Mucosa of stomach (tissue), 1 donor: Measurements from ENCODE around the gene CLCN7.
"Not testable (repeated sequence)": the region's sequence is repeated elsewhere in the genome, so short reads cannot be mapped to it uniquely, and the experiment has no call there.

Experiments
- H3K27me3 ChIP-seq: one replicate; pipeline ENCODE4 v1.7.0; 2013; ENCODE audit warnings: mild to moderate bottlenecking, low read length; ENCODE audit not compliant: control insufficient read depth, insufficient read depth
- H3K36me3 ChIP-seq: one replicate; pipeline ENCODE4 v1.7.0; 2013; ENCODE audit warnings: low read length; ENCODE audit not compliant: control insufficient read depth, insufficient read depth
- H3K4me1 ChIP-seq: one replicate; pipeline ENCODE4 v1.7.0; 2013; ENCODE audit warnings: mild to moderate bottlenecking, low read length; ENCODE audit not compliant: control insufficient read depth, insufficient read depth
- H3K4me3 ChIP-seq: one replicate; pipeline ENCODE4 v1.7.0; 2013; ENCODE audit warnings: low read length
- H3K9ac ChIP-seq: one replicate; pipeline ENCODE4 v1.7.0; 2013; ENCODE audit warnings: mild to moderate bottlenecking, low read length, moderate library complexity
- H3K9me3 ChIP-seq: one replicate; pipeline ENCODE4 v1.7.0; 2013; ENCODE audit warnings: mild to moderate bottlenecking, low read length, moderate library complexity; ENCODE audit not compliant: control insufficient read depth
- donor health status: Pancreatic carcinoma.

Gene CLCN7

GRCh38 chr16:1475552-1476114 is 805 bp upstream of the CLCN7 start:
- Histone ChIP-seq H3K27me3 (no peaks in the 10 kb centered on the region), H3K9me3 (no peaks in the 10 kb centered on the region), H3K36me3 (no peaks in the 10 kb centered on the region), H3K4me1 (peaks cover 23% of the 10 kb centered on the region), H3K9ac (peak overlapping the region; percentile 94), H3K4me3 (peak overlapping the region; percentile 47)

- Histone ChIP-seq H3K4me3 (peak overlapping the region; percentile 47), H3K4me1 (peaks cover 24% of the 10 kb centered on the region), H3K9me3 (no peaks in the 10 kb centered on the region), H3K36me3 (no peaks in the 10 kb centered on the region), H3K9ac (peak overlapping the region; percentile 94), H3K27me3 (no peaks in the 10 kb centered on the region)
Observed at GRCh38 chr16:1474082-1474795, 589 bp downstream of the CLCN7 start.

- H3K4me3 ChIP-seq: no peak overlapping the region
- H3K27me3 ChIP-seq: no peaks in the 10 kb centered on the region
- H3K9me3 ChIP-seq: no peaks in the 10 kb centered on the region
- no peaks in the 10 kb centered on the region for H3K36me3 ChIP-seq
- H3K4me1 ChIP-seq: peaks cover 24% of the 10 kb centered on the region
- H3K9ac ChIP-seq: no peak overlapping the region
Observed at GRCh38 chr16:1472974-1473373, 1.9 kb downstream of the CLCN7 start.

GRCh38 chr16:1471569-1472194 is 3.1 kb downstream of the CLCN7 start:
- Histone ChIP-seq H3K9me3 (no peaks in the 10 kb centered on the region), H3K4me1 (peaks cover 24% of the 10 kb centered on the region), H3K9ac (no peak overlapping the region), H3K4me3 (no peak overlapping the region), H3K36me3 (no peaks in the 10 kb centered on the region), H3K27me3 (no peaks in the 10 kb centered on the region)

- H3K27me3 ChIP-seq: no peaks in the 10 kb centered on the region
- no peak overlapping the region for H3K4me3 ChIP-seq
- H3K36me3 ChIP-seq: no peaks in the 10 kb centered on the region
- H3K9me3 ChIP-seq: no peaks in the 10 kb centered on the region
- peaks cover 23% of the 10 kb centered on the region for H3K4me1 ChIP-seq
- H3K9ac ChIP-seq: no peak overlapping the region
Observed at GRCh38 chr16:1470481-1471251, 4.2 kb downstream of the CLCN7 start.

GRCh38 chr16:1469693-1470201 is 5.1 kb downstream of the CLCN7 start:
- Histone ChIP-seq H3K27me3 (no peaks in the 10 kb centered on the region), H3K4me3 (no peak overlapping the region)

GRCh38 chr16:1469141-1469540 is 5.7 kb downstream of the CLCN7 start:
- peaks cover 18% of the 10 kb centered on the region for H3K4me1 ChIP-seq
- not testable (repeated sequence) for H3K4me3 ChIP-seq, H3K27me3 ChIP-seq, H3K9ac ChIP-seq, H3K36me3 ChIP-seq, H3K9me3 ChIP-seq

More at GRCh38 chr16:1469693-1470201, 5.1 kb downstream of the CLCN7 start:
- Histone ChIP-seq H3K4me1 (peaks cover 20% of the 10 kb centered on the region), H3K36me3 (no peaks in the 10 kb centered on the region), H3K9me3 (no peaks in the 10 kb centered on the region), H3K9ac (no peak overlapping the region)

GRCh38 chr16:1468426-1468810 is 6.4 kb downstream of the CLCN7 start:
- Histone ChIP-seq H3K36me3 (no peaks in the 10 kb centered on the region), H3K9ac (no peak overlapping the region), H3K4me3 (no peak overlapping the region), H3K9me3 (no peaks in the 10 kb centered on the region), H3K4me1 (peaks cover 12% of the 10 kb centered on the region), H3K27me3 (no peaks in the 10 kb centered on the region)

GRCh38 chr16:1466968-1467521 is 7.8 kb downstream of the CLCN7 start:
- no peaks in the 10 kb centered on the region for H3K36me3 ChIP-seq
- no peak overlapping the region for H3K9ac ChIP-seq
- H3K4me1 ChIP-seq: peaks cover 8% of the 10 kb centered on the region
- no peaks in the 10 kb centered on the region for H3K9me3 ChIP-seq
- H3K4me3 ChIP-seq: no peak overlapping the region
- no peaks in the 10 kb centered on the region for H3K27me3 ChIP-seq

GRCh38 chr16:1466054-1466453 is 8.8 kb downstream of the CLCN7 start:
- Histone ChIP-seq H3K27me3 (no peaks in the 10 kb centered on the region), H3K9ac (no peak overlapping the region), H3K4me1 (peaks cover 5% of the 10 kb centered on the region), H3K9me3 (no peaks in the 10 kb centered on the region), H3K4me3 (no peak overlapping the region), H3K36me3 (no peaks in the 10 kb centered on the region)

- H3K36me3 ChIP-seq: no peaks in the 10 kb centered on the region
- H3K4me1 ChIP-seq: no peaks in the 10 kb centered on the region
- no peaks in the 10 kb centered on the region for H3K9me3 ChIP-seq
- H3K9ac ChIP-seq: no peak overlapping the region
- no peaks in the 10 kb centered on the region for H3K27me3 ChIP-seq
- H3K4me3 ChIP-seq: no peak overlapping the region
Observed at GRCh38 chr16:1465567-1465915, 9.3 kb downstream of the CLCN7 start.
